PC-3 (cell line): ENCODE measurements around the gene EN2. TPM values are rescaled to one million over a fixed set of nuclear protein-coding genes. Genes with fewer than 3 reads are reported as not detected.

Experiments used
- ATAC-seq: fragments of 200-7000 bp; cut with Tn5 transposase; 2 replicates; pipeline ENCODE4 v1.9.1; 2020; ENCODE audit warnings: mild to moderate bottlenecking, moderate library complexity
- BruUV-seq: library from RNA; stranded (reverse); fragments of 400-500 nt; replicated peaks from 2 replicates; lab custom pipeline; 2021; lab: Mats Ljungman, UMichigan
- CTCF ChIA-PET: fragments of 300-600 bp; sonication (Branson Sonifier 250); formaldehyde crosslinking; loops from one replicate; lab custom pipeline; 2022; ENCODE audit warnings: antibody characterized with exemption; lab: Charles Lee
- POLR2A ChIA-PET: fragments of 300-600 bp; sonication (Branson Sonifier 250); formaldehyde crosslinking; loops from one replicate; lab custom pipeline; 2022; ENCODE audit warnings: antibody characterized with exemption; ENCODE audit not compliant: unreplicated experiment; lab: Charles Lee
- DNase-seq: peaks from one replicate; pipeline ENCODE4 v3.0.0-alpha.2; 2015
- H2AFZ ChIP-seq: fragments of 300-600 bp; sonication (generic); 2 replicates; pipeline ENCODE4 v1.6.0; 2016; ENCODE audit warnings: antibody characterized with exemption, low read length
- H3F3A ChIP-seq: fragments of 300-600 bp; sonication (generic); one replicate; pipeline ENCODE4 v1.6.0; 2017; ENCODE audit warnings: antibody characterized with exemption, low read length, control low read depth, mild to moderate bottlenecking; ENCODE audit not compliant: unreplicated experiment
- H3K27ac ChIP-seq: fragments of 300-600 bp; sonication (generic); 2 replicates; pipeline ENCODE4 v1.5.1; 2016; ENCODE audit warnings: mild to moderate bottlenecking, low read length
- H3K27me3 ChIP-seq: fragments of 300-600 bp; sonication (generic); 2 replicates; pipeline ENCODE4 v1.6.1; 2016; ENCODE audit warnings: low read length, mixed read lengths
- H3K36me3 ChIP-seq: fragments of 300-600 bp; sonication (generic); 2 replicates; pipeline ENCODE4 v1.6.1; 2016; ENCODE audit warnings: low read depth, mixed run types, low read length, mixed read lengths
- H3K4me1 ChIP-seq: fragments of 300-600 bp; sonication (generic); 2 replicates; pipeline ENCODE4 v1.5.1; 2016; ENCODE audit warnings: low read length; ENCODE audit not compliant: insufficient read depth
- H3K4me2 ChIP-seq: fragments of 300-600 bp; sonication (generic); 2 replicates; pipeline ENCODE4 v1.6.0; 2016; ENCODE audit warnings: low read length
- H3K4me3 ChIP-seq: fragments of 300-600 bp; sonication (generic); 2 replicates; pipeline ENCODE4 v1.5.1; 2016; ENCODE audit warnings: mild to moderate bottlenecking, low read length, mixed read lengths
- H3K79me2 ChIP-seq: fragments of 300-600 bp; sonication (generic); 2 replicates; pipeline ENCODE4 v1.6.1; 2017; ENCODE audit warnings: low read length, mixed read lengths
- H3K9ac ChIP-seq: fragments of 300-600 bp; sonication (generic); 2 replicates; pipeline ENCODE4 v1.6.0; 2016; ENCODE audit warnings: mild to moderate bottlenecking, low read length
- H3K9me2 ChIP-seq: fragments of 300-600 bp; sonication (generic); replicated peaks from 2 replicates; pipeline ENCODE4 v1.6.1; 2016; ENCODE audit warnings: mixed run types, low read length, mixed read lengths
- H3K9me3 ChIP-seq: fragments of 300-600 bp; sonication (generic); 2 replicates; pipeline ENCODE4 v1.6.1; 2016; ENCODE audit warnings: low read length, mixed read lengths
- H4K20me1 ChIP-seq: fragments of 300-600 bp; sonication (generic); 2 replicates; pipeline ENCODE4 v1.6.1; 2016; ENCODE audit warnings: low read length, mixed read lengths
- CTCF ChIP-seq: fragments of 300-600 bp; sonication (generic); conservative IDR thresholded peaks from 2 replicates; pipeline ENCODE4 v1.5.1; 2017; ENCODE audit warnings: antibody characterized with exemption, low read depth, mild to moderate bottlenecking, low read length
- EZH2 ChIP-seq: fragments of 300-600 bp; sonication (generic); IDR thresholded peaks from one replicate; pipeline ENCODE4 v1.6.1; 2017; ENCODE audit warnings: antibody characterized with exemption, mild to moderate bottlenecking, low read length; ENCODE audit not compliant: unreplicated experiment
- EZH2phosphoT487 ChIP-seq: fragments of 300-600 bp; sonication (generic); IDR thresholded peaks from 2 replicates; pipeline ENCODE4 v1.6.1; 2018; ENCODE audit warnings: mild to moderate bottlenecking, antibody characterized with exemption, low read length, borderline replicate concordance
- intact Hi-C: fragments of 100-400 bp; cut with micrococcal nuclease; formaldehyde crosslinking; loops from 2 replicates; pipeline ENCODE4 v1.9.0; 2023
- total RNA-seq: library from RNA; depleted of rRNA; stranded (reverse); fragments of >200 nt; gene quantifications from 2 replicates; pipeline ENCODE4 v1.2.3, GENCODE V29; 2014

EN2 gene
- total RNA-seq, 1 experiment from 2014 or later: 2.3 TPM

- intact Hi-C loops: no loop called here
- Histone ChIP-seq H3K9me3 (no peaks in the 10 kb centered on the region), H2AFZ (no peak overlapping the region), H3K4me1 (no peaks in the 10 kb centered on the region), H3K4me3 (no peak overlapping the region), H3K27ac (no peak overlapping the region), H4K20me1 (no peaks in the 10 kb centered on the region), H3K9me2 (no peaks in the 10 kb centered on the region), H3K4me2 (no peak overlapping the region), H3K27me3 (peaks cover 79% of the 10 kb centered on the region), H3K79me2 (no peaks in the 10 kb centered on the region), H3K36me3 (no peaks in the 10 kb centered on the region), H3K9ac (no peak overlapping the region), H3F3A (no peaks in the 10 kb centered on the region)
- TF ChIP-seq EZH2phosphoT487: no peak
- no peak for TF ChIP-seq CTCF
- TF ChIP-seq EZH2: no peak
- ATAC-seq (no peak), DNase-seq (no peak)
- CTCF ChIA-PET: no interaction called here
- BruUV-seq: no TSS peak
- POLR2A ChIA-PET: no interaction called here
These were observed 37.8 kb upstream of the EN2 start for GRCh38 chr7:155420116-155420515.

- ChIA-PET POLR2A (no interaction called here), CTCF (no interaction called here)
- Histone ChIP-seq H3K36me3 (no peaks in the 10 kb centered on the region), H3K4me3 (no peak overlapping the region), H3K79me2 (no peaks in the 10 kb centered on the region), H3K27me3 (peaks cover 89% of the 10 kb centered on the region), H2AFZ (no peak overlapping the region), H3K9ac (no peak overlapping the region), H3K9me3 (no peaks in the 10 kb centered on the region), H3K4me2 (no peak overlapping the region), H3F3A (no peaks in the 10 kb centered on the region), H4K20me1 (no peaks in the 10 kb centered on the region), H3K4me1 (no peaks in the 10 kb centered on the region), H3K27ac (no peak overlapping the region), H3K9me2 (no peaks in the 10 kb centered on the region)
- intact Hi-C loops: no loop called here
- no TSS peak for BruUV-seq
- DNase-seq (no peak), ATAC-seq (no peak)
- no peak for TF ChIP-seq EZH2
- no peak for TF ChIP-seq EZH2phosphoT487
These were observed 35.8 kb upstream of the EN2 start for GRCh38 chr7:155422151-155422550.

DNA sequence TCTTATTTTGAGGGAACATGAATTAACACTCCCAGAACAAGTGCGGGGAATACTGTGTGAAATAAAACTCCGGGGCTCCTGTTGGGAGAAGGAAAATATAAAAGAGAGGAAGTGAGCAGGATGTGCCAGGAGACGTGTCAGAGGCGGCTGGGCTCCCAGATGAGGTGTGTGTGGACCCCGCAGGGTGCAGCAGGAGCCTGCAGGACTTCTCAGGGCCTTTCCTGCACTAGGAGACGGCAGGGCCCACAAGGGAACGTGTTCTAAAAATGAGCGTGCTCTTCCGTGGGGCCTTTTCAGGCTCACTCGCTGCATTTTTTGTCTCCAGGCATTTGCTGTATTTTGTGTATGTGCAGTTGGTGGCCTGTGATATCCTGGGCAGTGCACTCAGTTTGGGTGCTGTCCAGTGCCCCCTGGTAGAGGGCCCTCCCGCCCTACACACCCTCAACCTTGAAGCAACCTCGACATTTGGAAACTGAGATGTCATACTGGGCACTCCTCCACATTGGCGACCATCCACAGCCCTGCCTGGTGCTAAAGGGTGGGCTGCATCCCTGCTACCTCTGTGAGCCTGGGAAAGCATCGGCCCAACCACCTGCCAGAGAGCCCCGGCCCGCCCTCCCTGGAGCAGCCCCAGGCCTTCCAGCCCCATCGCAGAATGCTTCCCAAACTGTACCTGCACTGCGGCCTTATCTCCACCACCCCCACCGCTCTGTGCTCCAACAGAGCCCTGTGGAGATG, 35.2 kb upstream of the EN2 start:
- Histone ChIP-seq H3K9ac (no peak overlapping the region), H3K4me2 (no peak overlapping the region), H3K79me2 (no peaks in the 10 kb centered on the region), H4K20me1 (no peaks in the 10 kb centered on the region), H3K36me3 (no peaks in the 10 kb centered on the region), H3K9me3 (no peaks in the 10 kb centered on the region), H3K27me3 (peaks cover 88% of the 10 kb centered on the region), H2AFZ (no peak overlapping the region), H3K9me2 (no peaks in the 10 kb centered on the region), H3K27ac (no peak overlapping the region), H3K4me3 (no peak overlapping the region), H3K4me1 (no peaks in the 10 kb centered on the region), H3F3A (no peaks in the 10 kb centered on the region)
- TF ChIP-seq EZH2: no peak
- no peak for TF ChIP-seq EZH2phosphoT487
- no peak for TF ChIP-seq CTCF
- POLR2A ChIA-PET: no interaction called here
- DNase-seq (no peak), ATAC-seq (no peak)
- no TSS peak for BruUV-seq
- CTCF ChIA-PET: no interaction called here
- intact Hi-C loops: no loop called here
